AG20443 (cell line): ENCODE data around the gene PPCS.
"Not testable (repeated sequence)": the region's sequence is repeated elsewhere in the genome, so short reads cannot be mapped to it uniquely, and the experiment has no call there.

Experiments
- DNase-seq: peaks from one replicate; pipeline ENCODE4 v3.0.0; 2012; ENCODE audit warnings: low spot score, mixed read lengths

PPCS gene

GRCh38 chr1:42453386-42453785 is 3.0 kb upstream of the PPCS start:
- DNase-seq, result no peak

- DNase-seq, result no peak
Observed at GRCh38 chr1:42454403-42454802, 1.9 kb upstream of the PPCS start.

- DNase-seq, result peak; percentile 71
Observed at GRCh38 chr1:42456754-42457089, 379 bp downstream of the PPCS start.

- DNase-seq, result no peak
Observed at GRCh38 chr1:42461196-42461595, 4.9 kb downstream of the PPCS start.

- DNase-seq, result peak; percentile 98
Observed at GRCh38 chr1:42462828-42463763, 6.8 kb downstream of the PPCS start, which contains the start of gene CCDC30. Gene CCDC30 (plus strand): TSS chr1:42463286. CDS start chr1:42480552, 17,266 bp downstream.

- DNase-seq, result no peak
Observed at GRCh38 chr1:42463921-42464320, 7.6 kb downstream of the PPCS start.

GRCh38 chr1:42466030-42466429 is 9.7 kb downstream of the PPCS start:
- no peak for DNase-seq

- DNase-seq, result no peak
Observed at GRCh38 chr1:42469727-42470126, 13.4 kb downstream of the PPCS start.

- no peak for DNase-seq
Observed at GRCh38 chr1:42476605-42477004, 20.3 kb downstream of the PPCS start.

GRCh38 chr1:42477354-42477753 is 21.0 kb downstream of the PPCS start:
- DNase-seq, result not testable (repeated sequence)

GRCh38 chr1:42477775-42478174 is 21.4 kb downstream of the PPCS start:
- no peak for DNase-seq

- DNase-seq, result no peak
Observed at GRCh38 chr1:42479621-42480020, 23.3 kb downstream of the PPCS start.

GRCh38 chr1:42480921-42481320 is 24.6 kb downstream of the PPCS start:
- DNase-seq, result no peak

- DNase-seq, result no peak
Observed at GRCh38 chr1:42482635-42483153, 26.4 kb downstream of the PPCS start.

GRCh38 chr1:42484382-42484781 is 28.0 kb downstream of the PPCS start:
- peak; percentile 78 for DNase-seq

- no peak for DNase-seq
Observed at GRCh38 chr1:42490237-42490636, 33.9 kb downstream of the PPCS start.

- not testable (repeated sequence) for DNase-seq
Observed at GRCh38 chr1:42502031-42502430, 45.7 kb downstream of the PPCS start.

- no peak for DNase-seq
Observed at GRCh38 chr1:42504535-42505128, 48.3 kb downstream of the PPCS start.

GRCh38 chr1:42506576-42506975 is 50.2 kb downstream of the PPCS start:
- DNase-seq, result no peak
